Sigmoid colon (tissue), 7 donors: Measurements from ENCODE around the gene HAO1. TPM values are rescaled to one million over a fixed set of nuclear protein-coding genes. Genes with fewer than 3 reads are reported as not detected.

Experiments
- DNase-seq: peaks from one replicate; pipeline ENCODE4 v3.0.0-alpha.2; 2019
- H3K27ac ChIP-seq, 4 donors: fragments of 200-600 bp; sonication (generic); one replicate each; pipeline ENCODE4 v1.5.1; 2016 to 2019; ENCODE audit warnings: mild to moderate bottlenecking in 1 of 4
- H3K27me3 ChIP-seq, 3 donors: fragments of 200-600 bp; sonication (generic); one replicate each; pipeline ENCODE4 v1.5.1; 2019; ENCODE audit warnings: mild to moderate bottlenecking in 1 of 3
- H3K36me3 ChIP-seq, 4 donors: fragments of 200-600 bp; sonication (generic); one replicate each; pipeline ENCODE4 v1.5.1; 2016 to 2019
- H3K4me1 ChIP-seq, 4 donors: fragments of 200-600 bp; sonication (generic); one replicate each; pipeline ENCODE4 v1.5.1; 2017 to 2019
- H3K4me3 ChIP-seq, 4 donors: fragments of 200-600 bp; sonication (generic); one replicate each; pipeline ENCODE4 v1.5.1; 2017 to 2019; ENCODE audit warnings: mild to moderate bottlenecking in 2 of 4, moderate library complexity in 1 of 4
- H3K9me3 ChIP-seq, 4 donors: fragments of 200-600 bp in 3 of 4; sonication (generic) in 3 of 4; one replicate each; pipeline versions ENCODE4 v1.5.1 to v1.6.1; 2013 to 2019
- CTCF ChIP-seq, 4 experiments: fragments of 450-650 bp in 3 of 4; fragments of 200-600 bp in 1 of 4; IDR thresholded peaks; one replicate each; pipeline ENCODE4 v1.5.1; 2016 to 2019; ENCODE audit warnings: antibody characterized with exemption in 4 of 4, mild to moderate bottlenecking in 3 of 4, moderate library complexity in 2 of 4
- EP300 ChIP-seq, 4 donors: sonication (generic); formaldehyde crosslinking; IDR thresholded peaks; one replicate each; pipeline ENCODE4 v1.6.1; 2017; ENCODE audit warnings: antibody characterized with exemption in 4 of 4
- POLR2A ChIP-seq, 2 donors: fragments of 450-650 bp; IDR thresholded peaks; one replicate each; pipeline ENCODE4 v1.6.1; 2016; ENCODE audit warnings: antibody characterized with exemption in 2 of 2, mild to moderate bottlenecking in 2 of 2, moderate library complexity in 2 of 2
- POLR2AphosphoS5 ChIP-seq, 4 donors: sonication (generic); formaldehyde crosslinking; IDR thresholded peaks; one replicate each; pipeline ENCODE4 v1.6.1; 2017; ENCODE audit warnings: antibody characterized with exemption in 4 of 4
- WGBS, 2 donors: extraction: QIAGEN DNeasy Blood & Tissue Kit; methylation state at CpG; one replicate each; pipeline ENCODE4 v1.1.7; 2013; 5-methylcytosine and 5-hydroxymethylcytosine counted together
- intact Hi-C: fragments of 100-400 bp; cut with DNase I; formaldehyde crosslinking; loops from one replicate; pipeline ENCODE4 v1.15.1; 2023
- polyA plus RNA-seq, 3 donors: library from polyadenylated mRNA; stranded (reverse); fragments of 200-250 nt; gene quantifications; one replicate each; pipeline ENCODE4 v1.2.3, GENCODE V29; 2013
- total RNA-seq, 4 donors: library from RNA; depleted of rRNA; stranded (reverse); fragments of >200 nt; gene quantifications; one replicate each; pipeline ENCODE4 v1.1.0, GENCODE V29; 2016
- donor health status: healthy with polysubstance abuse.
- donor health status: Bipolar disorder and iron deficiency.
- donor health status: healthy.

Gene HAO1
- total and polyA plus RNA-seq, 7 donors, result not detected

DNA sequence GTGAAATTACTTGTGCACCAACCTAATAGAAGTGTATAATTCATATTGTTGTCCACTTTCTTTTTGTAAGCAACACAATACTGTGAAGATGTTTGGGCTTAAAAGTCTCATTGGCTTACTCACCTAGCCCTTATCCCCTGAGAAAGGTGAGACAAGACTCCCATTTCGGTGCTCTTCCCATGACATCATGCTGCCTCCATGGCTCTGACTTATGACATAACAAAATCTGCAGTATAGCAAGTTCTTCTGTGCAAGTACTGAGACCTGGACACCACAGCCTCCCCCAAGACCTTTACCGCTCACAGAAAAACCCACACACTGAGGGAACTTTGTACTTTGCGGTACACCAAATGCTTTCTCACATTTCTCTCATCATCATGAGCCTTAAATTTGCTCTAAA, 50.5 kb downstream of the HAO1 start:
- H3K27me3 ChIP-seq, result no peaks in the 10 kb centered on the region
- no peak overlapping the region for H3K27ac ChIP-seq
- peaks cover 0 to 3% (median 0%) of the 10 kb centered on the region in 4 donors for H3K9me3 ChIP-seq
- H3K36me3 ChIP-seq, result no peaks in the 10 kb centered on the region
- DNase-seq, result no peak
- intact Hi-C loops, result no loop called here
- 88 to 90% methylated on average over 3 of the region's 3 CpGs for WGBS, 2 donors
- TF ChIP-seq CTCF (IDR thresholded peaks at IDR 0.05) (no peak), POLR2AphosphoS5 (IDR thresholded peaks at IDR 0.05) (no peak), EP300 (IDR thresholded peaks at IDR 0.05) (no peak), POLR2A (IDR thresholded peaks at IDR 0.05) (no peak)
- H3K4me1 ChIP-seq, result no peaks in the 10 kb centered on the region
- H3K4me3 ChIP-seq, result no peak overlapping the region

GRCh38 chr20:7883741-7884140, 56.5 kb downstream of the HAO1 start:
- Histone ChIP-seq H3K27me3 (no peaks in the 10 kb centered on the region), H3K9me3 (no peaks in the 10 kb centered on the region), H3K4me1 (no peaks in the 10 kb centered on the region), H3K27ac (no peak overlapping the region), H3K4me3 (no peak overlapping the region), H3K36me3 (no peaks in the 10 kb centered on the region)
- intact Hi-C loops, result no loop called here
- WGBS, 2 donors, result 91 to 92% methylated on average over 1 of the region's 1 CpG
- DNase-seq, result no peak
- TF ChIP-seq POLR2AphosphoS5 (IDR thresholded peaks at IDR 0.05) (no peak), EP300 (IDR thresholded peaks at IDR 0.05) (no peak), POLR2A (IDR thresholded peaks at IDR 0.05) (no peak), CTCF (IDR thresholded peaks at IDR 0.05) (no peak)

DNA sequence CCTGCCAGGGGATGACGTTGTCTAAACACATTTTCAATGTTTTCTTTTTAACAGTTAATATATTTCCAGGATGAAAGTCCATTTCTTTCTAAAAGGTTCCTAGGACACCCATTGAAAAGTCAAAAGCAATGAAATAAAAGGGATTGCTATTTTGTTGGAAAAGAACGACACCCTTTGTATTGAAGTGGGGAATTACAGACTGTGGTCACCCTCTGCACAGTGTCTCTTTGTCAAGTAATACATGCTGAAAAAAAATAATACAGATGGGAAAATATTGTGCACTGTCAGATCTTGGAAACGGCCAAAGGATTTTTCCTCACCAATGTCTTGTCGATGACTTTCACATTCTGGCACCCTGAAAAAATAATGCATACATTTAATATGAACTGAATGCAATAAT, 56.9 kb downstream of the HAO1 start:
- 56 to 74% methylated on average over 4 of the region's 4 CpGs for WGBS, 2 donors
- intact Hi-C loops, result no loop called here
- H3K9me3 ChIP-seq, result no peaks in the 10 kb centered on the region

DNA sequence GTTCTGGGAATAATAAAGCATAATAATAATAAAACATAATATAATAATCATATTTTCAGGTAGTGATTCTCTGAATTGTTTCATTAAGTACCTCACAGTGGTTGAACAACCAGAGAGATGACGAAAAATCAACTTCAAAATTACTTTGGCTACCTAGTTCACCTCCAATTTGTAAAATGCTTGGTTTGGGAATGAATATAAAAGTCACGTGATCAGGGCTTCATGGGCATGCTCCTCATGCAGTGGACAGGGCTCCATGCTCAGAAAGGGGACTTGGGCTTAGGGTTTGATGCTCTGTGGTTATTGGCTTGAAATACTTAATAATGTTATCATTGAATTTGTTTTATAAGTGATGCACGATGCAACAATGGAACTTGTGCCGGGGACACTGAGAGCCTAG, 58.2 kb downstream of the HAO1 start:
- TF ChIP-seq CTCF (IDR thresholded peaks at IDR 0.05), result no peak
- no peak for TF ChIP-seq POLR2AphosphoS5 (IDR thresholded peaks at IDR 0.05)
- no peak for TF ChIP-seq POLR2A (IDR thresholded peaks at IDR 0.05)
- H3K4me1 ChIP-seq, result no peaks in the 10 kb centered on the region
- H3K36me3 ChIP-seq, result no peaks in the 10 kb centered on the region
- H3K4me3 ChIP-seq, result no peak overlapping the region
- no peak overlapping the region for H3K27ac ChIP-seq
- H3K9me3 ChIP-seq, result no peaks in the 10 kb centered on the region
- WGBS, 2 donors, result 75 to 86% methylated on average over 4 of the region's 4 CpGs
- DNase-seq, result no peak
- no peaks in the 10 kb centered on the region for H3K27me3 ChIP-seq
- intact Hi-C loops, result no loop called here

More for the DNA sequence above, 56.9 kb downstream of the HAO1 start:
- no peak for DNase-seq
- Histone ChIP-seq H3K4me3 (no peak overlapping the region), H3K36me3 (no peaks in the 10 kb centered on the region), H3K27me3 (no peaks in the 10 kb centered on the region), H3K27ac (no peak overlapping the region), H3K4me1 (no peaks in the 10 kb centered on the region)
- no peak for TF ChIP-seq POLR2AphosphoS5 (IDR thresholded peaks at IDR 0.05)

DNA sequence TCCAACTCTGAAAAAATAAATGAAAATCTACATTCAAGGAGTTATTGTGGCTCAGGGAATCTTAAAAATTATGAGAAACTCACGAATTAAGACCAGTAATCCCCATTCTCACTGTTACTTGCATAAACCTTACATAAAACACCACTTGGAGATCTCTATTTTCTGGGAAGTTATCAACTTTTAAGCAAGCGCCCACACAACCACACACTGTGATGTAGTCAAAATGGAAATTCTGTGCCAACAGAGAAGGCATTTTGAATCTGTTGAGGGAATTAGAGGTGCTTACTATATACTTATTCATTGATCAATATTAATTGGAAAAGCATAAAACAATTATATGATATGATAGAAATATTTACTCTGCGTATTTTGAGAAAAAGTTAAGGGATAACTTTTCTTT, 58.7 kb downstream of the HAO1 start:
- H3K4me1 ChIP-seq, result no peaks in the 10 kb centered on the region

More for the DNA sequence above, 58.7 kb downstream of the HAO1 start:
- Histone ChIP-seq H3K36me3 (no peaks in the 10 kb centered on the region), H3K27ac (no peak overlapping the region), H3K4me3 (no peak overlapping the region), H3K9me3 (no peaks in the 10 kb centered on the region), H3K27me3 (no peaks in the 10 kb centered on the region)
- no peak for DNase-seq
- TF ChIP-seq CTCF (IDR thresholded peaks at IDR 0.05) (no peak), POLR2AphosphoS5 (IDR thresholded peaks at IDR 0.05) (no peak), POLR2A (IDR thresholded peaks at IDR 0.05) (no peak), EP300 (IDR thresholded peaks at IDR 0.05) (no peak)
- intact Hi-C loops, result no loop called here
- 67 to 79% methylated on average over 3 of the region's 3 CpGs for WGBS, 2 donors
